MM.1S (cell line): Measurements from ENCODE around the gene TBC1D21.

Experiments used
- DNase-seq: peaks from one replicate; pipeline ENCODE4 v3.0.0-alpha.2; 2015
- H2AFZ ChIP-seq: fragments of 300-600 bp; sonication (generic); 2 replicates; pipeline ENCODE4 v1.6.0; 2016; ENCODE audit warnings: antibody characterized with exemption, low read length
- H3F3A ChIP-seq: fragments of 300-600 bp; sonication (generic); 2 replicates; pipeline ENCODE4 v1.6.1; 2016; ENCODE audit warnings: mild to moderate bottlenecking, antibody characterized with exemption, low read length, moderate library complexity, mixed read lengths; ENCODE audit not compliant: insufficient read depth
- H3K27ac ChIP-seq: fragments of 300-600 bp; sonication (generic); 2 replicates; pipeline ENCODE4 v1.5.1; 2016; ENCODE audit warnings: mild to moderate bottlenecking, low read length
- H3K27me3 ChIP-seq: fragments of 300-600 bp; sonication (generic); replicated peaks from 2 replicates; pipeline ENCODE4 v1.6.0; 2016; ENCODE audit warnings: low read length; ENCODE audit not compliant: insufficient read depth
- H3K36me3 ChIP-seq: fragments of 300-600 bp; sonication (generic); replicated peaks from 2 replicates; pipeline ENCODE4 v1.6.1; 2016; ENCODE audit warnings: mild to moderate bottlenecking, low read length, mixed read lengths; ENCODE audit not compliant: insufficient read depth
- H3K4me1 ChIP-seq: fragments of 300-600 bp; sonication (generic); 2 replicates; pipeline ENCODE4 v1.6.1; 2016; ENCODE audit warnings: low read length, mixed read lengths
- H3K4me2 ChIP-seq: fragments of 300-600 bp; sonication (generic); 2 replicates; pipeline ENCODE4 v1.6.0; 2016; ENCODE audit warnings: low read depth, low read length
- H3K4me3 ChIP-seq: fragments of 300-600 bp; sonication (generic); 2 replicates; pipeline ENCODE4 v1.5.1; 2016; ENCODE audit warnings: low read length, mixed read lengths
- H3K79me2 ChIP-seq: fragments of 300-600 bp; sonication (generic); 2 replicates; pipeline ENCODE4 v1.6.1; 2016; ENCODE audit warnings: mixed run types, low read length, mixed read lengths
- H3K9ac ChIP-seq: fragments of 300-600 bp; sonication (generic); 2 replicates; pipeline ENCODE4 v1.6.1; 2016; ENCODE audit warnings: low read length, mixed read lengths
- H3K9me2 ChIP-seq: fragments of 300-600 bp; sonication (generic); replicated peaks from 2 replicates; pipeline ENCODE4 v1.6.1; 2016; ENCODE audit warnings: mild to moderate bottlenecking, low read length, mixed read lengths; ENCODE audit not compliant: insufficient read depth
- H3K9me3 ChIP-seq: fragments of 300-600 bp; sonication (generic); replicated peaks from 2 replicates; pipeline ENCODE4 v1.6.1; 2016; ENCODE audit warnings: mild to moderate bottlenecking, low read length, mixed read lengths; ENCODE audit not compliant: insufficient read depth
- H4K20me1 ChIP-seq: fragments of 300-600 bp; sonication (generic); 2 replicates; pipeline ENCODE4 v1.6.1; 2016; ENCODE audit warnings: mild to moderate bottlenecking, low read length, moderate library complexity, mixed read lengths; ENCODE audit not compliant: insufficient read depth
- CTCF ChIP-seq: fragments of 300-600 bp; sonication (generic); IDR thresholded peaks from 2 replicates; pipeline ENCODE4 v1.5.1; 2016; ENCODE audit warnings: antibody characterized with exemption, low read length, mixed read lengths
- EZH2 ChIP-seq: fragments of 300-600 bp; sonication (generic); optimal IDR thresholded peaks from 2 replicates; pipeline ENCODE3; 2017; ENCODE audit warnings: low read depth, mild to moderate bottlenecking, antibody characterized with exemption, low read length, mixed read lengths
- EZH2phosphoT487 ChIP-seq: fragments of 300-600 bp; sonication (generic); IDR thresholded peaks from 2 replicates; pipeline ENCODE4 v1.6.1; 2018; ENCODE audit warnings: antibody characterized with exemption, low read length

Gene TBC1D21

GRCh38 chr15:73926219-73927002 lies 53.0 kb downstream of the TBC1D21 start, which contains the start of gene LOXL1:
TSS of gene LOXL1 (plus strand) at chr15:73926462. CDS start at chr15:73926784, 322 bp downstream.
- Histone ChIP-seq H3K4me1 (no peaks in the 10 kb centered on the region), H2AFZ (no peak within 1 kb of the TSS), H3K4me2 (peak within 1 kb of the TSS; percentile 62; the same call in 1 of the 2 replicates), H3K27ac (no peak within 1 kb of the TSS), H3K4me3 (no peak within 1 kb of the TSS), H3K9me3 (no peaks in the 10 kb centered on the region), H3F3A (no peaks in the 10 kb centered on the region), H3K27me3 (peaks cover 34% of the 10 kb centered on the region), H3K79me2 (no peaks in the 10 kb centered on the region), H3K36me3 (no peaks in the 10 kb centered on the region), H3K9me2 (no peaks in the 10 kb centered on the region), H3K9ac (no peak within 1 kb of the TSS), H4K20me1 (no peaks in the 10 kb centered on the region)
- DNase-seq, result no peak
- no peak for TF ChIP-seq EZH2
- TF ChIP-seq EZH2phosphoT487, result no peak
- no peak for TF ChIP-seq CTCF

GRCh38 chr15:73927003-73927475 lies 53.7 kb downstream of the TBC1D21 start:
- H3K4me3 ChIP-seq, result no peak overlapping the region
- no peak for TF ChIP-seq CTCF
- no peak for TF ChIP-seq EZH2
- TF ChIP-seq EZH2phosphoT487, result no peak
- no peaks in the 10 kb centered on the region for H3K9me3 ChIP-seq
- H4K20me1 ChIP-seq, result no peaks in the 10 kb centered on the region
- H3K9ac ChIP-seq, result no peak overlapping the region
- no peaks in the 10 kb centered on the region for H3K79me2 ChIP-seq
- H3K27ac ChIP-seq, result no peak overlapping the region
- H2AFZ ChIP-seq, result no peak overlapping the region
- H3K4me2 ChIP-seq, result peak overlapping the region; percentile 62; the same call in 1 of the 2 replicates
- no peak for DNase-seq
- no peaks in the 10 kb centered on the region for H3K9me2 ChIP-seq
- no peaks in the 10 kb centered on the region for H3K36me3 ChIP-seq
- no peaks in the 10 kb centered on the region for H3F3A ChIP-seq
- H3K4me1 ChIP-seq, result no peaks in the 10 kb centered on the region
- H3K27me3 ChIP-seq, result peaks cover 37% of the 10 kb centered on the region

- peak overlapping the region; percentile 40 for H3K4me3 ChIP-seq
- no peaks in the 10 kb centered on the region for H3K36me3 ChIP-seq
- no peaks in the 10 kb centered on the region for H4K20me1 ChIP-seq
- H3K9ac ChIP-seq, result no peak overlapping the region
- H3F3A ChIP-seq, result no peaks in the 10 kb centered on the region
- H3K4me2 ChIP-seq, result peak overlapping the region; percentile 62; the same call in 1 of the 2 replicates
- TF ChIP-seq CTCF (peak; percentile 49), EZH2 (no peak)
- no peaks in the 10 kb centered on the region for H3K79me2 ChIP-seq
- no peaks in the 10 kb centered on the region for H3K9me2 ChIP-seq
- H3K27ac ChIP-seq, result no peak overlapping the region
- 0 out of 2 replicates have a peak overlapping the region, but pooled peaks have one; percentile 12 for H2AFZ ChIP-seq
- no peaks in the 10 kb centered on the region for H3K9me3 ChIP-seq
- H3K4me1 ChIP-seq, result no peaks in the 10 kb centered on the region
- DNase-seq, result peak; percentile 35
- peaks cover 40% of the 10 kb centered on the region for H3K27me3 ChIP-seq
Measured at GRCh38 chr15:73927476-73928240, 54.3 kb downstream of the TBC1D21 start.
